ENCODE measurements around the gene TBC1D22A.

DNA sequence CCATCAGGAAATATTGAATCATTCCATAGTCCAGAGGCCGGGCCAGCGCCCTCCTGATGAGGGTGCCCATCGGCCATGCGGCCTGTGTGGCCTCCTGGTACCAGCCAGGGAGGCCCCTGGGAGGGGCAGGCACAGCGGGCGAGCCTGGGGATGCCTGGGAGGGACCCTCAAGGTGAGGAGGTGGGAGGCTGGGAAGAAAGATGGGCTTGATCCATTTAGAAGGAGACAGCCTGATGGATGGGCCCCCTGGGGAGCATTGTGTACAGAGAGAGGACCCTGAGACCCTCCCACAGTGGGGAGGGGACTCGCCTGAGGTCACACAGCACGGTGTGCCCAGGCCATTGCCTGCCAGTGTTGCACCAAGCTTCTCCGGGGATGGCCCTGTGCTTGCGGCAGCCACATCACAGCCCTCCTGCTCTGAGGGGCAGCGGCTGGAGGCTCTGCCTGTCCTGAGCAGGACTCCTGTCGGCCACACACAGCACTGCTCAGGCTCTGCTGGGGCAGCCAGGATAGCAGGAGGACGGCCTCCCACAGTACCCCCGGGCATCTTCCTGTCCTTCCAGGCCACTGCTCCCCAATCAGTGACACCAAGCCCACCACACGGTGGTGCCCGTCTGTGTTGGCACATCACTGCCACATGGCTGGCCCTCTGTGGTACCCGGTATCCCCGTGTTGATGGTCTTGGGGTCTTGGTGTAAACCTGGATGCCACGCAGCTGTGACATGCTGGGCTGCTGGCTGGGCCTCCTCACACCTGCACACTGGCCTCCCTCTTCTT is 290.0 kb downstream of the TBC1D22A start:
- TF ChIP-seq, protein P1, sequence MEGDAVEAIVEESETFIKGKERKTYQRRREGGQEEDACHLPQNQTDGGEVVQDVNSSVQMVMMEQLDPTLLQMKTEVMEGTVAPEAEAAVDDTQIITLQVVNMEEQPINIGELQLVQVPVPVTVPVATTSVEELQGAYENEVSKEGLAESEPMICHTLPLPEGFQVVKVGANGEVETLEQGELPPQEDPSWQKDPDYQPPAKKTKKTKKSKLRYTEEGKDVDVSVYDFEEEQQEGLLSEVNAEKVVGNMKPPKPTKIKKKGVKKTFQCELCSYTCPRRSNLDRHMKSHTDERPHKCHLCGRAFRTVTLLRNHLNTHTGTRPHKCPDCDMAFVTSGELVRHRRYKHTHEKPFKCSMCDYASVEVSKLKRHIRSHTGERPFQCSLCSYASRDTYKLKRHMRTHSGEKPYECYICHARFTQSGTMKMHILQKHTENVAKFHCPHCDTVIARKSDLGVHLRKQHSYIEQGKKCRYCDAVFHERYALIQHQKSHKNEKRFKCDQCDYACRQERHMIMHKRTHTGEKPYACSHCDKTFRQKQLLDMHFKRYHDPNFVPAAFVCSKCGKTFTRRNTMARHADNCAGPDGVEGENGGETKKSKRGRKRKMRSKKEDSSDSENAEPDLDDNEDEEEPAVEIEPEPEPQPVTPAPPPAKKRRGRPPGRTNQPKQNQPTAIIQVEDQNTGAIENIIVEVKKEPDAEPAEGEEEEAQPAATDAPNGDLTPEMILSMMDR (IDR thresholded peaks at IDR 0.05; ENCODE audit: insufficient read depth, low read depth, low read length) = no peak
- TF ChIP-seq EZH2 (IDR thresholded peaks at IDR 0.05; ENCODE audit: insufficient read depth, low read length) = no peak

All from astrocyte (in vitro differentiated cells and primary cell).